NCI-H2081 treated with DMSO at 0.1 percent for 48 hours (cell line): ENCODE data around the gene RNU6-9.
"Not testable (repeated sequence)": the region's sequence is repeated elsewhere in the genome, so short reads cannot be mapped to it uniquely, and the experiment has no call there.

Experiments used
- DNase-seq: peaks from one replicate; lab custom pipeline; 2025; lab: John Stamatoyannopoulos, UW

The RNU6-9 gene

GRCh38 chr19:861756-862580, 31.3 kb upstream of the RNU6-9 start:
- no peak for DNase-seq

GRCh38 chr19:862581-863314, 30.5 kb upstream of the RNU6-9 start:
- DNase-seq: no peak

GRCh38 chr19:863315-863620, 30.0 kb upstream of the RNU6-9 start:
- DNase-seq: no peak

- no peak for DNase-seq
These were observed 26.4 kb upstream of the RNU6-9 start for GRCh38 chr19:866769-867300.

GRCh38 chr19:867301-867793, 25.9 kb upstream of the RNU6-9 start:
- no peak for DNase-seq

- no peak for DNase-seq
These were observed 25.3 kb upstream of the RNU6-9 start for GRCh38 chr19:867855-868457.

- DNase-seq: no peak
These were observed 24.6 kb upstream of the RNU6-9 start for GRCh38 chr19:868458-869244.

- no peak for DNase-seq
These were observed 23.8 kb upstream of the RNU6-9 start for GRCh38 chr19:869245-870177.

GRCh38 chr19:870314-870713, 23.0 kb upstream of the RNU6-9 start:
- DNase-seq: no peak

- DNase-seq: no peak
These were observed 22.3 kb upstream of the RNU6-9 start for GRCh38 chr19:870963-871401.

- DNase-seq: no peak
These were observed 21.6 kb upstream of the RNU6-9 start for GRCh38 chr19:871446-872265.

GRCh38 chr19:872266-872951, 20.9 kb upstream of the RNU6-9 start:
- no peak for DNase-seq

- no peak for DNase-seq
These were observed 20.2 kb upstream of the RNU6-9 start for GRCh38 chr19:873084-873483.

GRCh38 chr19:873561-874041, 19.7 kb upstream of the RNU6-9 start:
- DNase-seq: no peak

GRCh38 chr19:875265-875879, 17.9 kb upstream of the RNU6-9 start:
- no peak for DNase-seq

GRCh38 chr19:876089-876488, 17.2 kb upstream of the RNU6-9 start:
- DNase-seq: no peak

- no peak for DNase-seq
These were observed 16.4 kb upstream of the RNU6-9 start for GRCh38 chr19:876780-877314.

GRCh38 chr19:877992-878660, 15.2 kb upstream of the RNU6-9 start:
- DNase-seq: not testable (repeated sequence)
